Non-pigmented ciliary epithelial cell (primary cell): Measurements from ENCODE around the gene PTGDR.

Experiments
- DNase-seq: peaks from one replicate; pipeline ENCODE4 v3.0.0-alpha.2; 2010; ENCODE audit warnings: low read depth

Gene PTGDR

GRCh38 chr14:52265253-52265652 lies 2.2 kb upstream of the PTGDR start:
- DNase-seq: no peak

- DNase-seq: no peak
Measured at GRCh38 chr14:52266179-52266578, 1.3 kb upstream of the PTGDR start.

- no peak for DNase-seq
Measured at GRCh38 chr14:52266782-52267181, 716 bp upstream of the PTGDR start.

GRCh38 chr14:52268279-52269061 lies 972 bp downstream of the PTGDR start:
- no peak for DNase-seq

- DNase-seq: no peak
Measured at GRCh38 chr14:52269100-52269499, 1.6 kb downstream of the PTGDR start.

- DNase-seq: no peak
Measured at GRCh38 chr14:52269982-52270381, 2.5 kb downstream of the PTGDR start.

GRCh38 chr14:52271538-52271937 lies 4.0 kb downstream of the PTGDR start:
- DNase-seq: no peak

GRCh38 chr14:52272375-52272774 lies 4.9 kb downstream of the PTGDR start:
- DNase-seq: no peak

- DNase-seq: no peak
Measured at GRCh38 chr14:52275372-52275771, 7.9 kb downstream of the PTGDR start.

GRCh38 chr14:52277552-52277951 lies 10.1 kb downstream of the PTGDR start:
- DNase-seq: no peak

- peak; percentile 34 for DNase-seq
Measured at GRCh38 chr14:52279408-52279807, 11.9 kb downstream of the PTGDR start.

- DNase-seq: no peak
Measured at GRCh38 chr14:52283099-52283498, 15.6 kb downstream of the PTGDR start.

- no peak for DNase-seq
Measured at GRCh38 chr14:52286661-52287649, 19.5 kb downstream of the PTGDR start.

GRCh38 chr14:52296378-52296777 lies 28.9 kb downstream of the PTGDR start:
- DNase-seq: no peak

GRCh38 chr14:52298795-52299194 lies 31.3 kb downstream of the PTGDR start:
- no peak for DNase-seq

- DNase-seq: no peak
Measured at GRCh38 chr14:52299692-52300278, 32.3 kb downstream of the PTGDR start.

- DNase-seq: no peak
Measured at GRCh38 chr14:52303236-52303635, 35.7 kb downstream of the PTGDR start.

GRCh38 chr14:52304248-52304904 lies 36.9 kb downstream of the PTGDR start:
- DNase-seq: no peak

GRCh38 chr14:52305014-52305413 lies 37.5 kb downstream of the PTGDR start:
- DNase-seq: no peak

- DNase-seq: no peak
Measured at GRCh38 chr14:52307376-52307775, 39.9 kb downstream of the PTGDR start.

- DNase-seq: no peak
Measured at GRCh38 chr14:52307905-52308304, 40.4 kb downstream of the PTGDR start.

- DNase-seq: no peak
Measured at GRCh38 chr14:52310541-52310940, 43.0 kb downstream of the PTGDR start.
